Activated naive CD8-positive, alpha-beta T cell treated with anti-CD3 and anti-CD28 coated beads, Interleukin-2, amount 50 U/mL, for 24 hours (primary cell): ENCODE measurements around the gene TLR4.

Source experiments
- ATAC-seq: fragments of 150-1000 bp; cut with Tn5 transposase; one replicate; pipeline ENCODE4 v1.10.0; 2021
- DNase-seq: peaks from one replicate; pipeline ENCODE4 v3.0.0; 2021
- H3K27ac Mint-ChIP-seq: one replicate; pipeline ENCODE4 v1.8.0; 2021; ENCODE audit warnings: mild to moderate bottlenecking, mixed read lengths
- H3K27me3 Mint-ChIP-seq: one replicate; pipeline ENCODE4 v1.8.0; 2021; ENCODE audit warnings: mixed read lengths
- H3K36me3 Mint-ChIP-seq: one replicate; pipeline ENCODE4 v1.8.0; 2021; ENCODE audit warnings: low read depth, mixed read lengths
- H3K4me1 Mint-ChIP-seq: one replicate; pipeline ENCODE4 v1.8.0; 2021; ENCODE audit warnings: mixed read lengths
- H3K4me3 Mint-ChIP-seq: one replicate; pipeline ENCODE4 v1.8.0; 2021; ENCODE audit warnings: mild to moderate bottlenecking, moderate library complexity, mixed read lengths
- H3K9me3 Mint-ChIP-seq: one replicate; pipeline ENCODE4 v1.8.0; 2021; ENCODE audit warnings: mixed read lengths

TLR4 gene

DNA sequence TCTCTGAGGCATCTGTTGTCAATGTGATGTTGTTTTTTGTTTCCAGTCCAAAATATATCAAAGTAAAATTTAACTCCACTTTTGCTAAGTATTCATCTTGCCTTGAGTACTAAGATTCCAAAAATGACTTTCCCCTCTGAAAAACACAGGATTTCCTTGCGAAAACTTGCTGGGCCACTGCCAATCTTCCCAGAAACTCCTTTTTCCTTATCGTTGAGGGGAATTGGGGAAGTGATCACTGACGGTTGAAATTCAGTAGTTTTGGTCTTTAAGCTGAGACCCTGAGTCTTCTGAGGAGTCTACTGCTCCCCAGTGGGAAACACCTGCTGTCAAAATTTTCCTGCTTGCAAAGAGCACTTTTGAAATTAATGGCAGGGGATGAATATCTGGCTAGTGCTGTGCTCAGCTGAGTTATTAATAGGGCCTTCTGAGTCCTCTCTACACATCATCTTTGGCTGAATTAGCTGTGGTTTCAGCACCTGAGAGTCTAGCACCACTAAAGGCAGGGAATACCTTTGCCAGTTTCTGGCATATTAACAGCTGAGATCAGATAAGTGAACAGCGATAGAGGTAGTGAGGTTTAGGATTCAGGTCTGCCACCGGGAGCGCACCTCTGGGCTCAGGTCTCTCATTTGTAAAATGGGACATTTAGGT lies 18.0 kb downstream of the TLR4 start:
- Mint-ChIP-seq H3K9me3 (no peaks in the 10 kb centered on the region), H3K36me3 (no peaks in the 10 kb centered on the region), H3K27me3 (peaks cover 8% of the 10 kb centered on the region), H3K4me1 (peaks cover 16% of the 10 kb centered on the region), H3K4me3 (no peak overlapping the region), H3K27ac (no peak overlapping the region)
- no peak for ATAC-seq
- no peak for DNase-seq

GRCh38 chr9:117723986-117724625 lies 19.9 kb downstream of the TLR4 start:
- Mint-ChIP-seq H3K4me1 (no peaks in the 10 kb centered on the region), H3K36me3 (no peaks in the 10 kb centered on the region), H3K27me3 (peaks cover 8% of the 10 kb centered on the region), H3K4me3 (no peak overlapping the region), H3K9me3 (no peaks in the 10 kb centered on the region), H3K27ac (no peak overlapping the region)
- no peak for DNase-seq
- ATAC-seq = no peak

- H3K36me3 Mint-ChIP-seq = no peaks in the 10 kb centered on the region
- ATAC-seq (no peak), DNase-seq (no peak)
- H3K9me3 Mint-ChIP-seq = no peaks in the 10 kb centered on the region
- no peak overlapping the region for H3K4me3 Mint-ChIP-seq
- H3K27me3 Mint-ChIP-seq = peaks cover 10% of the 10 kb centered on the region
- no peaks in the 10 kb centered on the region for H3K4me1 Mint-ChIP-seq
- H3K27ac Mint-ChIP-seq = no peak overlapping the region
Observed at GRCh38 chr9:117725426-117725887, 21.3 kb downstream of the TLR4 start.

- no peak overlapping the region for H3K4me3 Mint-ChIP-seq
- no peaks in the 10 kb centered on the region for H3K9me3 Mint-ChIP-seq
- no peak overlapping the region for H3K27ac Mint-ChIP-seq
- no peaks in the 10 kb centered on the region for H3K36me3 Mint-ChIP-seq
- DNase-seq (no peak), ATAC-seq (no peak)
- H3K27me3 Mint-ChIP-seq = peaks cover 6% of the 10 kb centered on the region
- H3K4me1 Mint-ChIP-seq = no peaks in the 10 kb centered on the region
Observed at GRCh38 chr9:117729375-117729774, 25.2 kb downstream of the TLR4 start.

DNA sequence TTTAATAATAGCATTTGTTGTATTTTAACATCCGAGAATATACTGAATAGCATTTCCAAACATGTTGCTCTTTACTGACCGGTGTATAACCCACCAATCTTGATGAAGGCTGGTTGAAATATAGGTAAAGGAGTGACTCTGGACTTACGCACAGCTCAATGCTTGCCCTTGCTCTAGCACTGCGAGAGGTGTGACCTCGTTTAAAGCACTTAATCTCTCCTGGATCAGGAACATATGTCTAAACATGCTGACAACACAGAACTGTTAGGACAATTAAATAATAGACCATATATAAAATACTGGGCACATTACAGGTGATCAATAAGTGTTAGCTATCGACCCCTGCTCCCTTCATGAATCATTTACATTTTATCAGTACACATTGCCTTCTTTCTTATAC lies 28.3 kb downstream of the TLR4 start:
- ATAC-seq (no peak), DNase-seq (no peak)
- no peaks in the 10 kb centered on the region for H3K36me3 Mint-ChIP-seq
- H3K4me3 Mint-ChIP-seq = no peak overlapping the region
- H3K27ac Mint-ChIP-seq = no peak overlapping the region
- H3K9me3 Mint-ChIP-seq = no peaks in the 10 kb centered on the region
- peaks cover 4% of the 10 kb centered on the region for H3K27me3 Mint-ChIP-seq
- H3K4me1 Mint-ChIP-seq = no peaks in the 10 kb centered on the region

- Mint-ChIP-seq H3K4me3 (no peak overlapping the region), H3K4me1 (no peaks in the 10 kb centered on the region), H3K27me3 (peaks cover 4% of the 10 kb centered on the region), H3K9me3 (no peaks in the 10 kb centered on the region), H3K27ac (no peak overlapping the region), H3K36me3 (no peaks in the 10 kb centered on the region)
- DNase-seq = no peak
- ATAC-seq = no peak
Observed at GRCh38 chr9:117733465-117733864, 29.3 kb downstream of the TLR4 start.

DNA sequence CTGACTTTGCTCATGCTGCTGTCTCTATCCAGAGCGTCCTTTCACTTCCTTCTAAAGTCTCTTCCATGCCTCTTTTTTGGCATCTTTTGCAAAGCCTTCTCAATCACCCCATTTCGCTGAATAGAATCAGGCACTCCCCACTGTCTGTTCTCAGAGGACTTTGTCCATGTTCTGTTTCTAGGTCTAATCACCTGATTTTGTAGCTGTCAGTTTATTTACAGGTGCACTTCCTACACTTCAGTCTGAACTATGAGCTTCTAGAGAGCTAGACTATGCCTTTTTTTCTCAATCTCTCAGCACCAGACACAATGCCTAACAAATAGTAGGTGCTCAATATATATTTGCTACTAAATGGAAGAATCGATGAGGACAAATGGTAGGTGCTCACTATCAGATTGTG lies 29.9 kb downstream of the TLR4 start:
- Mint-ChIP-seq H3K27ac (no peak overlapping the region), H3K4me1 (no peaks in the 10 kb centered on the region), H3K9me3 (no peaks in the 10 kb centered on the region), H3K4me3 (no peak overlapping the region), H3K36me3 (no peaks in the 10 kb centered on the region), H3K27me3 (peaks cover 4% of the 10 kb centered on the region)
- ATAC-seq = no peak
- no peak for DNase-seq

DNA sequence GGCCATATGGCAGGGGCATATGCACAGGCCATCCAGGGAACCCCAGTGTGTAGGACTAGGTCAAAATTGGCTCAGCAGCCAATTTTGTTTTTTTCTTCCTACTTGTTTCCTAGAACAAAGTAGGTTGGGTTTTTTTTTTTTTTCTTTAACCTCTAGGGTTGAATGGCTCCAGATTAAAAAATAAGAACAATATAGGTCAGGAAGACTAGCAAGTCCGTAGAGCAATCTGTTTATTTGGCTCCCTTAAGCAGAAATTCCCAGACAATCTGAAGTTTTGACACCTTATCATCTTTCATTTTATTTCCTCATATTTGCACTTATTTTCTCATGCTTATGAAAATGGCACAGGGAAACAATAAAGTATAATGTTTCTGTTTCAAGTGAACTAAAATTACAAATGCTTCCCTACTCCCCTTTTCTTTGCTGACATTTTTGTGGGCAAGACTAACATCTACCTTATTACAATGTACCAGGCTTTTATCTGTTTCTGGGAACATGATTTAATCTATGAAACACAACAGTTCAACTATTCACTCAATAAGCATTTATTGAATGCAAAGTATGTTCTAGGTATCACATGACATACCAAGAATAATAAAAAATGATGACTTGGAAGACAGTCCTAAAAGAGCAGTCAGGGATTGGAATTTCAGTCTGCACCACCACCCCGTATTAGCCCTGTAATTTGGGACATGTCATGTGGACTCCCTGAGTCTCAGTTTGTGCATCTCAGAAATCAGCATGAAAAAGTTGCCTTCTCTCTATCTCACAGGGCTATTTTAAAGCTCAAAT lies 30.5 kb downstream of the TLR4 start:
- H3K36me3 Mint-ChIP-seq = no peaks in the 10 kb centered on the region
- no peak overlapping the region for H3K4me3 Mint-ChIP-seq
- no peak for ATAC-seq
- H3K27ac Mint-ChIP-seq = no peak overlapping the region
- no peaks in the 10 kb centered on the region for H3K4me1 Mint-ChIP-seq
- peaks cover 2% of the 10 kb centered on the region for H3K27me3 Mint-ChIP-seq
- no peak for DNase-seq
- no peaks in the 10 kb centered on the region for H3K9me3 Mint-ChIP-seq

- Mint-ChIP-seq H3K27ac (no peak overlapping the region), H3K4me3 (no peak overlapping the region), H3K27me3 (peaks cover 5% of the 10 kb centered on the region), H3K4me1 (no peaks in the 10 kb centered on the region), H3K9me3 (no peaks in the 10 kb centered on the region), H3K36me3 (no peaks in the 10 kb centered on the region)
- ATAC-seq (no peak), DNase-seq (no peak)
Observed at GRCh38 chr9:117737721-117738226, 33.6 kb downstream of the TLR4 start.

DNA sequence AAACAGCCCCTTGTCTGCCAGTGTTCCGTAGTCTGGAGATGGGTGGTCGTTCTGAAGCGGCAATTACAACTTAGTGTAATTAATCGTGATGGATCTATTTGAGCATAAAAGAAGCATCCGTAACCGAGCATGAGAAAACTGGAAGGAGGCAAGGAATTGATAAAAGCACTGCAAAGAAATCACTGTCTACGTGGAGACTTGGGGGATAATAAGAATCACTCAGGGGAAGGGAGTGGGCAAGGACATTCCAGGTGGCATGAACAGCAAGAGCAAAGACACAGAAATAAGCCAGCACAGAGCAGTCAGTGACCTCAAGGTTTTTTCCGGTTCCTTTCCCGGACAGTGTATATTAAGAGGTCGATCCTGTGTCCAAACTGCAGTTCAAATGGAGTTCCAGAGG lies 35.0 kb downstream of the TLR4 start:
- ATAC-seq = no peak
- Mint-ChIP-seq H3K9me3 (no peaks in the 10 kb centered on the region), H3K4me1 (no peaks in the 10 kb centered on the region), H3K27ac (no peak overlapping the region), H3K4me3 (no peak overlapping the region), H3K27me3 (peaks cover 13% of the 10 kb centered on the region), H3K36me3 (no peaks in the 10 kb centered on the region)
- DNase-seq = no peak

GRCh38 chr9:117739624-117740347 lies 35.6 kb downstream of the TLR4 start:
- Mint-ChIP-seq H3K27me3 (peaks cover 18% of the 10 kb centered on the region), H3K36me3 (no peaks in the 10 kb centered on the region)

GRCh38 chr9:117742131-117742530 lies 37.9 kb downstream of the TLR4 start:
- Mint-ChIP-seq H3K36me3 (no peaks in the 10 kb centered on the region), H3K4me3 (no peak overlapping the region), H3K27me3 (peaks cover 27% of the 10 kb centered on the region), H3K4me1 (peaks cover 6% of the 10 kb centered on the region), H3K9me3 (no peaks in the 10 kb centered on the region), H3K27ac (no peak overlapping the region)
- no peak for ATAC-seq
- DNase-seq = no peak

More at GRCh38 chr9:117739624-117740347, 35.6 kb downstream of the TLR4 start:
- no peak for ATAC-seq
- DNase-seq = no peak
- no peak overlapping the region for H3K27ac Mint-ChIP-seq
- H3K4me3 Mint-ChIP-seq = no peak overlapping the region
- H3K4me1 Mint-ChIP-seq = peaks cover 3% of the 10 kb centered on the region
- no peaks in the 10 kb centered on the region for H3K9me3 Mint-ChIP-seq

- H3K4me3 Mint-ChIP-seq = no peak overlapping the region
- DNase-seq (no peak), ATAC-seq (no peak)
- no peaks in the 10 kb centered on the region for H3K9me3 Mint-ChIP-seq
- no peaks in the 10 kb centered on the region for H3K36me3 Mint-ChIP-seq
- peaks cover 6% of the 10 kb centered on the region for H3K4me1 Mint-ChIP-seq
- no peak overlapping the region for H3K27ac Mint-ChIP-seq
- peaks cover 35% of the 10 kb centered on the region for H3K27me3 Mint-ChIP-seq
Observed at GRCh38 chr9:117744369-117744768, 40.2 kb downstream of the TLR4 start.

GRCh38 chr9:117744856-117745389 lies 40.7 kb downstream of the TLR4 start:
- Mint-ChIP-seq H3K9me3 (no peaks in the 10 kb centered on the region), H3K36me3 (no peaks in the 10 kb centered on the region), H3K4me3 (no peak overlapping the region), H3K27me3 (peaks cover 35% of the 10 kb centered on the region), H3K27ac (no peak overlapping the region), H3K4me1 (peaks cover 6% of the 10 kb centered on the region)
- DNase-seq (no peak), ATAC-seq (no peak)
